Caco-2 (cell line): Measurements from ENCODE around the gene NEXMIF. TPM values are rescaled to one million over a fixed set of nuclear protein-coding genes. Genes with fewer than 3 reads are reported as not detected.

ENCODE experiments used
- BruUV-seq: library from RNA; stranded (reverse); fragments of 400-500 nt; replicated peaks from 2 replicates; lab custom pipeline; 2021; lab: Mats Ljungman, UMichigan
- CTCF ChIA-PET: fragments of 300-600 bp; sonication (Branson Sonifier 250); formaldehyde crosslinking; loops from one replicate; lab custom pipeline; 2022; ENCODE audit warnings: antibody characterized with exemption; lab: Charles Lee
- POLR2A ChIA-PET: fragments of 300-600 bp; sonication (Branson Sonifier 250); formaldehyde crosslinking; loops from one replicate; lab custom pipeline; 2022; ENCODE audit warnings: antibody characterized with exemption; lab: Charles Lee
- DNase-seq, 2 experiments: peaks; one replicate each; pipeline versions ENCODE4 v3.0.0 to v3.0.0-alpha.2; 2020 to 2022
- H3K27me3 ChIP-seq: replicated peaks from 2 replicates; pipeline ENCODE4 v1.6.0; 2011; ENCODE audit warnings: low read length; ENCODE audit not compliant: control insufficient read depth, insufficient read depth
- H3K36me3 ChIP-seq: 2 replicates; pipeline ENCODE4 v1.5.1; 2011; ENCODE audit warnings: low read length; ENCODE audit not compliant: control insufficient read depth, insufficient read depth
- H3K4me1 ChIP-seq: fragments of 250-450 bp; sonication (Bioruptor Pico); 2 replicates; pipeline ENCODE4 v1.5.1; 2020; ENCODE audit warnings: mild to moderate bottlenecking
- H3K4me3 ChIP-seq: 2 replicates; pipeline ENCODE4 v1.5.1; 2011; ENCODE audit warnings: low read depth, mild to moderate bottlenecking, control low read depth, low read length
- H3K9me3 ChIP-seq: fragments of 250-450 bp; sonication (Bioruptor Pico); 2 replicates; pipeline ENCODE4 v1.5.1; 2020; ENCODE audit warnings: mild to moderate bottlenecking, moderate library complexity
- H3K27ac Mint-ChIP-seq: one replicate; pipeline ENCODE4 v1.8.0; 2022; ENCODE audit warnings: mixed read lengths; ENCODE audit not compliant: unreplicated experiment
- H3K27me3 Mint-ChIP-seq: one replicate; pipeline ENCODE4 v1.8.0; 2022; ENCODE audit warnings: mixed read lengths; ENCODE audit not compliant: insufficient read depth, unreplicated experiment
- H3K36me3 Mint-ChIP-seq: one replicate; pipeline ENCODE4 v1.8.0; 2022; ENCODE audit warnings: mild to moderate bottlenecking, mixed read lengths; ENCODE audit not compliant: insufficient read depth, unreplicated experiment
- H3K4me1 Mint-ChIP-seq: one replicate; pipeline ENCODE4 v1.8.0; 2022; ENCODE audit warnings: low read depth, mixed read lengths; ENCODE audit not compliant: unreplicated experiment
- H3K4me3 Mint-ChIP-seq: one replicate; pipeline ENCODE4 v1.8.0; 2022; ENCODE audit warnings: mild to moderate bottlenecking, moderate library complexity, mixed read lengths; ENCODE audit not compliant: unreplicated experiment
- H3K9me3 Mint-ChIP-seq: one replicate; pipeline ENCODE4 v1.8.0; 2022; ENCODE audit warnings: mixed read lengths; ENCODE audit not compliant: unreplicated experiment
- CTCF ChIP-seq, 2 experiments: fragments of 200-600 bp in 1 of 2; IDR thresholded peaks; 1 replicate in 1 of 2; 2 replicates in 1 of 2; pipeline versions ENCODE4 v1.5.1 to v1.8.0; 2011 to 2022; ENCODE audit warnings: antibody characterized with exemption in 1 of 2, control low read depth in 1 of 2, inconsistent platforms in 1 of 2, low read depth in 1 of 2, low read length in 1 of 2, mild to moderate bottlenecking in 1 of 2, moderate library complexity in 1 of 2; ENCODE audit not compliant: insufficient read depth in 1 of 2, severe bottlenecking in 1 of 2, unreplicated experiment in 1 of 2
- intact Hi-C: fragments of 100-400 bp; cut with micrococcal nuclease; formaldehyde crosslinking; loops from one replicate; pipeline ENCODE4 v1.10.0; 2022; ENCODE audit not compliant: unreplicated experiment
- total RNA-seq: library from RNA; stranded (reverse); gene quantifications from 2 replicates; pipeline ENCODE4 v1.2.3, GENCODE V29; 2022

Gene NEXMIF
- total RNA-seq, 1 experiment from 2014 or later, result not detected

- Mint-ChIP-seq H3K36me3 (no peaks in the 10 kb centered on the region), H3K4me3 (no peak overlapping the region), H3K4me1 (no peaks in the 10 kb centered on the region), H3K27ac (no peak overlapping the region), H3K27me3 (peaks cover 2% of the 10 kb centered on the region), H3K9me3 (no peaks in the 10 kb centered on the region)
- DNase-seq, result no peak
- BruUV-seq, result no TSS peak
- H3K36me3 ChIP-seq, result no peaks in the 10 kb centered on the region
- intact Hi-C loops, result no loop called here
- TF ChIP-seq CTCF (IDR thresholded peaks at IDR 0.05; ENCODE audit: insufficient read depth in 1 of 2, low read depth in 1 of 2, low read length in 1 of 2, severe bottlenecking in 1 of 2, unreplicated experiment in 1 of 2), result no peak
- no peaks in the 10 kb centered on the region for H3K9me3 ChIP-seq
- ChIA-PET POLR2A (no interaction called here), CTCF (no interaction called here)
- H3K4me1 ChIP-seq, result no peaks in the 10 kb centered on the region
- H3K27me3 ChIP-seq, result no peaks in the 10 kb centered on the region
- H3K4me3 ChIP-seq, result no peak overlapping the region
These were observed 18.8 kb downstream of the NEXMIF start for GRCh38 chrX:74906417-74906816.

GRCh38 chrX:74902806-74903205 lies 22.4 kb downstream of the NEXMIF start:
- no peak for DNase-seq
- H3K4me1 ChIP-seq, result no peaks in the 10 kb centered on the region
- Mint-ChIP-seq H3K4me3 (no peak overlapping the region), H3K27ac (no peak overlapping the region), H3K36me3 (no peaks in the 10 kb centered on the region), H3K27me3 (peaks cover 2% of the 10 kb centered on the region), H3K4me1 (no peaks in the 10 kb centered on the region), H3K9me3 (no peaks in the 10 kb centered on the region)
- ChIA-PET POLR2A (no interaction called here), CTCF (no interaction called here)
- H3K36me3 ChIP-seq, result no peaks in the 10 kb centered on the region
- H3K9me3 ChIP-seq, result no peaks in the 10 kb centered on the region
- no peak overlapping the region for H3K4me3 ChIP-seq
- TF ChIP-seq CTCF (IDR thresholded peaks at IDR 0.05; ENCODE audit: insufficient read depth in 1 of 2, low read depth in 1 of 2, low read length in 1 of 2, severe bottlenecking in 1 of 2, unreplicated experiment in 1 of 2), result no peak
- BruUV-seq, result no TSS peak
- intact Hi-C loops, result no loop called here
- H3K27me3 ChIP-seq, result no peaks in the 10 kb centered on the region

GRCh38 chrX:74892561-74892960 lies 32.7 kb downstream of the NEXMIF start:
- no TSS peak for BruUV-seq
- H3K9me3 Mint-ChIP-seq, result no peaks in the 10 kb centered on the region
- Histone ChIP-seq H3K9me3 (no peaks in the 10 kb centered on the region), H3K4me3 (no peak overlapping the region), H3K27me3 (no peaks in the 10 kb centered on the region), H3K4me1 (no peaks in the 10 kb centered on the region), H3K36me3 (no peaks in the 10 kb centered on the region)
- H3K27ac Mint-ChIP-seq, result no peak overlapping the region
- no peak for TF ChIP-seq CTCF (IDR thresholded peaks at IDR 0.05; ENCODE audit: insufficient read depth in 1 of 2, low read depth in 1 of 2, low read length in 1 of 2, severe bottlenecking in 1 of 2, unreplicated experiment in 1 of 2)
- no peaks in the 10 kb centered on the region for H3K36me3 Mint-ChIP-seq
- DNase-seq, result no peak
- POLR2A ChIA-PET, result no interaction called here
- H3K4me1 Mint-ChIP-seq, result no peaks in the 10 kb centered on the region
- H3K4me3 Mint-ChIP-seq, result no peak overlapping the region
- intact Hi-C loops, result no loop called here
- peaks cover 4% of the 10 kb centered on the region for H3K27me3 Mint-ChIP-seq
- CTCF ChIA-PET, result no interaction called here
